GM18520 (cell line): ENCODE results near the gene PDE6A.
"Not testable (repeated sequence)": the region's sequence is repeated elsewhere in the genome, so short reads cannot be mapped to it uniquely, and the experiment has no call there.

ENCODE experiments used
- ATAC-seq: cut with Tn5 transposase; IDR thresholded peaks from one replicate; pipeline ENCODE4 v1.9.1; 2021; ENCODE audit not compliant: unreplicated experiment

PDE6A gene

GRCh38 chr5:149869411-149869821 lies 75.2 kb downstream of the PDE6A start:
- ATAC-seq, result no peak

DNA sequence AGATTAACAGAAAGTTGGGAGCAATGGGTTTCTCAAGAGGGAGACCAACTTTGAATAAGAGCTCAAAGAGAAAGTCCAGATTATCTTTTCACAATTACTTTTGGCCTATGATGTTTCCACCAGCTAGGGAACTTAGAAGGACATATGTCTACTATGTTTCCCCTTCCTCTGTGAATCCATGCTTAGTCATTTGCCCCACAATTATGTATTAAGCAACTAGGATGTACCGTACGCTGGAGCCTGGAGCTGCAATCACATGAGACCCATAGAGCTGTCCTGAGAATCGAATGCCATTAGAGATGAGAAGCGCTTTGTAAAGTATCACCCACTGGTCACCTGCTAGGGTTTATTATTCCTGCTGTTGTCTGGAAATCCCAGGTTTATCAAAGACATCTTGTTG lies 78.8 kb downstream of the PDE6A start:
- ATAC-seq, result no peak

DNA sequence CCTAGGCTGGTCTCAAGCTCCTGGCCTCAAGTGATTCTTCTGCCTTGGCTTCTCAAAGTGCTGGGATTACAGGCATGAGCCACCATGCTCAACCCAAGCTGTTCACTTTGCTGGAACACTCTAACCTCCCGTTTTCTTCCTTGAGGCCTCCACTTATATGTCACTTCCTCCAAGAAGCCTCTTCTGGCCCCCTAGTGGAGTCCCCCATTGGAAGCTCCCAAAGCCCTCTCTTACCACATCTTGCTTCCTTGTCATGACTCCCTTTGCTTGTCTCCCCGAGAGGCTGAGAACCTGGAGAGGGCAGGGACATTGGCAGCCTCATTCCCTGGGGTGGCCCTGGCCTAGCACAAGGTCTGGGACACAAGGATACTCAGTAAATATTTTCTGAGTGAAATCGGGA lies 80.8 kb downstream of the PDE6A start:
- no peak for ATAC-seq

DNA sequence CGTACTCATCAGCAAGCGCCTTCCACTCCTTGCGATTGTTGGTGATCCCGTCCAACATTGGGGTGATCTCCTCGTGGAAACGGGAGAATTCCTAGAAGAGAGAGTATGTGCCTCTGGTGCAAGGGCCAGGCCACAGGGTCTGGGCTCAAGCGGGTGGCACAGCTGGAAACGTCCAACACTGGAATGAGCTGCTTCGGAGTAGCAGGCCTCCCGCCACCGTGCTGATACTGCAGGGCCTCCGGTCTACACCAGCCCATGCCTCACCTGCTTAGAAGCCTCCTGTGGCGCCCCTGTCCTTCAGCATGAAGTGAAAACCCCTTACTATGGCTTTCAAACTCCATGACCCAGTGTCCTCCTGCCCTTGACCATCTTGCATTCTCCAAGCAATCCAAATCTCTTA lies 81.4 kb downstream of the PDE6A start:
- ATAC-seq, result no peak

- peak; percentile 86 for ATAC-seq
These were observed 83.7 kb downstream of the PDE6A start for GRCh38 chr5:149860801-149861322.

DNA sequence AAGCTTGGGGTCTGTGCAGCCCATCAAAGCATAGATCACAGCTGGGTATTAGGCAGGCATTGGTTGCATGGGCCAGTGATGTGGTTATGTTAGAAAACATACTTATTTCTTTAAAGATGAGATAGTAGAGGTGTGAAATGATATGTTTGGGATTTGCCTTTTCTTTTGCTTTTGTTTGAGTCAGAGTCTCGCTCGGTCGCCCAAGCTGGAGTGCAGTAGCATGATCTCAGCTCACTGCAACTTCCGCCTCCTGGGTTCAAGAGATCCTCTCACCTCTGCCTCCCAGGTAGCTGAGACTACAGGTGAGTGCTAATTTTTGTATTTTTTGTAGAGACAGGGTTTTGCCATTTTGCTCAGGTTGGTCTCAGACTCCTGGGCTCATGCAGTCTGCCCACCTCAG lies 84.8 kb downstream of the PDE6A start:
- no peak for ATAC-seq

DNA sequence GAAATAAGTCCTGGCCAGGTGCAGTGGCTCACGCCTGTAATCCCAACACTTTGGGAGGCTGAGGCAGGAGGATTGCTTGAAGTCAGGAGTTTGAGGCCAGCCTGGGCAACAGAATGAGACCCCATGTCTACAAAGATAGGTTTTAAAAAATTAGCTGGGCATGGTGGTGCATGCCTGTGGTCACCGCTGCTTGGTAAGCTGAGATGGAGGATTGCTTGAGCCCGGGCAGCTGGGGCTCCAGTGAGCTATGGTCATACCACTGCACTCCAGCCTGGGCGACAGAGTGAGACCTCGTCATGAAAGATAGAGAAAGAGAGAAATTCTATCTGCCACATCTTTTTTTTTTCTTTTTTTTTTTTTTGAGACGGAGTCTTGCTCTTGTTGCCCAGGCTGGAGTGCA lies 86.1 kb downstream of the PDE6A start:
- not testable (repeated sequence) for ATAC-seq

DNA sequence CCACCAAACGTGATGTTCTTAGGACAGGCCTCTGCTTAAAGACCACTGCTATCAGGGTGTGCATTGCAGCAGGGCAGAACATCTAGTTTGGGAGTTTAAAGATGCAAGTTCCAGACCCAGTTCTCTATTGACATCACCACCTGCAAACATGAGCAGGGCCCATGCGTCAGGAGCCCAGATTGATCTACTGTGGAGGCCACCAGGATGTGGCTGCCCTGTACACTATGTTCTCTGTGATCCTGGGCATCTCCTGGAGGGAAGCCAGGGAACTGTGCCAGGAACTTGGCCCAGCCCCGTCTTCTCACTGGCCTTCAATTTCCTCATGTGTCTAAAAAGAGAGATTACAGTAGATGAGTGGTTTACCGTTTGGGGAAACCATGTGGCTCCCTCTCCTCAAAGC lies 87.1 kb downstream of the PDE6A start:
- ATAC-seq, result no peak

- ATAC-seq, result no peak
These were observed 89.2 kb downstream of the PDE6A start for GRCh38 chr5:149855366-149855765.

DNA sequence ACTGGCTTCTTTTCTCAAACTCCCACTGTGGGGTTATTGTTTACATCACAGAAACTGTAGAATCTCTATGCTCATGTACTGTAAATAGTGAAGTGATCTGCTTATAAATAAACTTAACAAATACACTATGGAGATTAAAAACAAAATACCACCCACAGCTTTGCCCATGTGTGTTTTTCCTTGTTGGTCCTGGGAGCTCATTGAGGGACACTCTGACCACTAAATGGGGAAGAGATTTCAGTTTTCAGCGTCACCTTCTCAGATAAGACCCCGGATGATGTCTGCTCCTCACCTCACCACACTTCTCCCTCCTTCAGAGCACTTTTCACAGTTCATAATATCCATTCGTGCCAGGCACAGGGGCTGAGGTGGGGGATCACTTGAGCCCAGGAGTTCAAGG lies 89.7 kb downstream of the PDE6A start:
- no peak for ATAC-seq

GRCh38 chr5:149853701-149854100 lies 90.9 kb downstream of the PDE6A start:
- no peak for ATAC-seq

DNA sequence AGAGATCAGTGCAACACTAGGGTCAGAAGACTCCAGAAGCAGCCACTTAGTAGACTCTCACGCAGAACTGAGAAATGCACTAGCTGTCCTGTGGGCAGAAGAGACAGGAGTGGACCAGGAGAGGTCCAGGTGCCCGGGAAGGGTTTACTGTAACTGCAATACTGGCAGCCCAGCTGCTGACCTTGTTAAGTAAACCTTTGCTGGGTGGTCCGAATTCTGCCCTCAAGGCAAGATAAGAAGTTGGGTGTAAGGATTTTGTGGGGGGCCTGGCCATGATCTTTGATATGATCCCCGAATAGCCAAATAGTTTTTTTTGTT lies 91.3 kb downstream of the PDE6A start:
- ATAC-seq, result no peak

GRCh38 chr5:149852641-149853330 lies 91.8 kb downstream of the PDE6A start:
- no peak for ATAC-seq

- ATAC-seq, result no peak
These were observed 93.4 kb downstream of the PDE6A start for GRCh38 chr5:149851211-149851610.

- no peak for ATAC-seq
These were observed 94.4 kb downstream of the PDE6A start for GRCh38 chr5:149849966-149850910.

GRCh38 chr5:149849280-149849965 lies 95.2 kb downstream of the PDE6A start:
- ATAC-seq, result no peak

GRCh38 chr5:149847611-149848010 lies 97.0 kb downstream of the PDE6A start:
- no peak for ATAC-seq

- no peak for ATAC-seq
These were observed 98.6 kb downstream of the PDE6A start for GRCh38 chr5:149846021-149846420.

- no peak for ATAC-seq
These were observed 99.0 kb downstream of the PDE6A start for GRCh38 chr5:149845601-149846000.

DNA sequence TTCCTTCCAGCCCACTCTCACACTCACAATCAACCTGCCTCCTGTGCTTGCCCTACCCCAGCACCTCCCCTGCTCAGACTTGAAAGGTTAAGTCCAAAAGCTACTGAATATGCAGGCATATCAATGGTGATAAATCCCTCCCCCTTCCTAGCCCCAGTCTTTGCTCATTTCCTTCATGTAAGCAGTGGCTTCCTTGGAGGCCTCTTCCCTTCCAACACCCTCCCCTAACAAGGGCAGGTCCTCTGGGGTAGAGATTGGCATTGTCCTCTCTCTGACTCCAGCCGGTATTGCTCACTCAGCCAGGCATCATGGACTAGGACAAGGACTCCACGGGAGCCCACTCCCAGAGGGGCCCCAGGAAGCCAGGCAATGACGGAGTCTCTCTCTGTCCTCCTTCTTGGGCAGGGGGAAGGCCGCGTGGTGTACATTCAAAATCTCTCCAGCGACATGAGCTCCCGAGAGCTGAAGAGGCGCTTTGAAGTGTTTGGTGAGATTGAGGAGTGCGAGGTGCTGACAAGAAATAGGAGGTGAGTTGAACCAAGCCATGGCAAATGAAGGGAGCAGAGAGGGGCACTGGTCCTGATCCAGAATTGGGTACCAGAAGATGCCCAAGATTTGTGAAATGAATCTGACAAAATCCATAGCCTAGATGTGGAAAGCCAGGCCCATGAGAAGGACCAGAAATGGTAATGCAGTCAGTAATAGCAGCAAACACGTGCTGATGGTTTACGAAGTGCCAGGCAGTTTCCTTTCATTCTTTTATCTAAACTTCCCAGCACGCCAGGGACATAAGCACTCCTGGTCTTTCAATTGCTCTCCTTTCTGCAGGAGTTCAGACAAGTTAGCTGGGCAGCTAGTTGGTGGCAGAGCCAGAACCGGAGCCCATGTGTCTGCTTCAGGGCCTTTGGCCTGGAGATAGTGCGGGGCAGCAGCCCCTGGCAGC lies 102.5 kb downstream of the PDE6A start:
- ATAC-seq, result no peak
